Prostate gland (tissue), 2 donors: Measurements from ENCODE around the gene NLGN3.

Source experiments
- POLR2A ChIP-seq: fragments of 450-650 bp; IDR thresholded peaks from one replicate; pipeline ENCODE4 v1.6.1; 2016; ENCODE audit warnings: antibody characterized with exemption, mild to moderate bottlenecking
- TF ChIP-seq, protein P1 (sequence below), 4 experiments: fragments of 200-600 bp in 2 of 4; fragments of 450-650 bp in 2 of 4; sonication (generic) in 2 of 4; IDR thresholded peaks; 1 replicate in 3 of 4; 2 replicates in 1 of 4; pipeline ENCODE4 v1.5.1; 2016 to 2019; ENCODE audit warnings: antibody characterized with exemption in 4 of 4, mild to moderate bottlenecking in 2 of 4, moderate library complexity in 2 of 4

DNA sequence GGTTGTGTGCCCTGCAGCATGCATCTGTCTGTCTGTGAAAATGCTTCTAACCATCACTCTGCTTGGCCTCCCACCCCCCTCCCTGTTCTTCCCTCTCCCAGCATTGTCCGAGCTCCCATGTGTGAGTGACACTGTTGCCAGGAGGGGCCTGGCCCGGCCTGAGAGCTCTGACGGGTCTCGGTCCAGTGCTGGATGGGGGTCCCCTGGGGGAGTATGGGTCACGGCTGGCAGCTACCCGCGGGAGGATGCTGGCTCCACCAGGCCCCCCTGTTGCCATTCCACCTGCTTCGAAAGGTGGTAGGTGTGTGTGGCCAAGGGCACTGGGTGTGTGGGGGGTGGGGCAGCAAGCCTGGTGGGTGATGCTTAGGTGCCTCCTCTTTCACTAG, 3.6 kb downstream of the NLGN3 start:
- TF ChIP-seq, protein P1, sequence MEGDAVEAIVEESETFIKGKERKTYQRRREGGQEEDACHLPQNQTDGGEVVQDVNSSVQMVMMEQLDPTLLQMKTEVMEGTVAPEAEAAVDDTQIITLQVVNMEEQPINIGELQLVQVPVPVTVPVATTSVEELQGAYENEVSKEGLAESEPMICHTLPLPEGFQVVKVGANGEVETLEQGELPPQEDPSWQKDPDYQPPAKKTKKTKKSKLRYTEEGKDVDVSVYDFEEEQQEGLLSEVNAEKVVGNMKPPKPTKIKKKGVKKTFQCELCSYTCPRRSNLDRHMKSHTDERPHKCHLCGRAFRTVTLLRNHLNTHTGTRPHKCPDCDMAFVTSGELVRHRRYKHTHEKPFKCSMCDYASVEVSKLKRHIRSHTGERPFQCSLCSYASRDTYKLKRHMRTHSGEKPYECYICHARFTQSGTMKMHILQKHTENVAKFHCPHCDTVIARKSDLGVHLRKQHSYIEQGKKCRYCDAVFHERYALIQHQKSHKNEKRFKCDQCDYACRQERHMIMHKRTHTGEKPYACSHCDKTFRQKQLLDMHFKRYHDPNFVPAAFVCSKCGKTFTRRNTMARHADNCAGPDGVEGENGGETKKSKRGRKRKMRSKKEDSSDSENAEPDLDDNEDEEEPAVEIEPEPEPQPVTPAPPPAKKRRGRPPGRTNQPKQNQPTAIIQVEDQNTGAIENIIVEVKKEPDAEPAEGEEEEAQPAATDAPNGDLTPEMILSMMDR (IDR thresholded peaks at IDR 0.05): no peak
- TF ChIP-seq POLR2A: no peak
